Endothelial cell of umbilical vein (primary cell): ENCODE results near the gene LCN12. TPM values are rescaled to one million over a fixed set of nuclear protein-coding genes. Genes with fewer than 3 reads are reported as not detected.

Experiments
- BruUV-seq: library from RNA; stranded (reverse); fragments of 400-500 nt; replicated peaks from 2 replicates; lab custom pipeline; 2021; lab: Mats Ljungman, UMichigan
- CTCF ChIA-PET: fragments of 300-600, 350-600 bp; sonication (Branson Sonifier 250); formaldehyde crosslinking; loops from one replicate; lab custom pipeline; 2021; ENCODE audit warnings: antibody characterized with exemption, inconsistent platforms; lab: Charles Lee
- POLR2A ChIA-PET: fragments of 300-600, 350-600 bp; sonication (Branson Sonifier 250); formaldehyde crosslinking; loops from one replicate; lab custom pipeline; 2021; ENCODE audit warnings: antibody characterized with exemption, inconsistent platforms; lab: Charles Lee
- DNase-seq: peaks from one replicate; pipeline ENCODE4 v3.0.0-alpha.2; 2011; ENCODE audit warnings: low read depth, low spot score
- FAIRE-seq: peaks from 2 replicates; lab custom pipeline; 2011; peaks lifted over from hg19 to GRCh38; lab: Jason Lieb, UNC
- H2AFZ ChIP-seq: 2 replicates; pipeline ENCODE4 v1.6.0; 2012; ENCODE audit warnings: low read depth, low read length, control low read depth, inconsistent platforms
- H3K27ac ChIP-seq: 2 replicates; pipeline ENCODE4 v1.5.1; 2011; ENCODE audit warnings: low read depth, mild to moderate bottlenecking, control low read depth, low read length, moderate library complexity; ENCODE audit not compliant: insufficient read depth
- H3K27me3 ChIP-seq, 2 experiments: 2 replicates each; pipeline versions ENCODE4 v1.6.0 to v1.6.1; 2011; ENCODE audit warnings: low read length in 2 of 2, mixed read lengths in 1 of 2; ENCODE audit not compliant: control insufficient read depth in 2 of 2, insufficient read depth in 2 of 2
- H3K36me3 ChIP-seq, 2 experiments: 2 replicates in 1 of 2; 3 replicates in 1 of 2; pipeline ENCODE4 v1.5.1; 2011; ENCODE audit warnings: low read length in 2 of 2, mild to moderate bottlenecking in 1 of 2, moderate library complexity in 1 of 2; ENCODE audit not compliant: control insufficient read depth in 2 of 2, insufficient read depth in 2 of 2; ENCODE audit errors: extremely low read depth in 1 of 2
- H3K4me1 ChIP-seq: 3 replicates; pipeline ENCODE4 v1.5.1; 2011; ENCODE audit warnings: mild to moderate bottlenecking, low read length; ENCODE audit not compliant: control insufficient read depth, insufficient read depth; ENCODE audit errors: extremely low read depth
- H3K4me2 ChIP-seq: 2 replicates; pipeline ENCODE4 v1.6.1; 2011; ENCODE audit warnings: low read length, control low read depth, mixed read lengths; ENCODE audit not compliant: insufficient read depth
- H3K4me3 ChIP-seq, 3 experiments: fragments of 200-600 bp in 1 of 3; sonication (generic), shearing (Covaris generic) in 1 of 3; replicated peaks in 1 of 3; 2 replicates each; pipeline ENCODE4 v1.5.1; 2011 to 2016; ENCODE audit warnings: control low read depth in 3 of 3, low read length in 3 of 3, mild to moderate bottlenecking in 2 of 3, inconsistent platforms in 1 of 3, low read depth in 1 of 3, moderate library complexity in 1 of 3; ENCODE audit not compliant: insufficient read depth in 1 of 3
- H3K79me2 ChIP-seq: 2 replicates; pipeline ENCODE4 v1.6.0; 2012; ENCODE audit warnings: low read length, inconsistent platforms; ENCODE audit not compliant: control insufficient read depth, insufficient read depth
- H3K9ac ChIP-seq: replicated peaks from 2 replicates; pipeline ENCODE3; 2011; ENCODE audit warnings: low read length, control low read depth; ENCODE audit not compliant: insufficient read depth; ENCODE audit errors: extremely low read depth
- H3K9me1 ChIP-seq: replicated peaks from 3 replicates; pipeline ENCODE4 v1.6.0; 2011; ENCODE audit warnings: mild to moderate bottlenecking, low read length; ENCODE audit not compliant: control insufficient read depth, insufficient read depth; ENCODE audit errors: extremely low read depth
- H3K9me3 ChIP-seq: replicated peaks from 2 replicates; pipeline ENCODE4 v1.5.1; 2012; ENCODE audit warnings: low read length, inconsistent platforms; ENCODE audit not compliant: control insufficient read depth, insufficient read depth
- H4K20me1 ChIP-seq: replicated peaks from 2 replicates; pipeline ENCODE3; 2011; ENCODE audit warnings: mild to moderate bottlenecking, low read length; ENCODE audit not compliant: control insufficient read depth, insufficient read depth; ENCODE audit errors: extremely low read depth
- CTCF ChIP-seq, 2 donors: IDR thresholded peaks; 1 replicate in 1 of 2; 2 replicates in 1 of 2; pipeline ENCODE4 v1.5.1; 2011; ENCODE audit warnings: low read length in 2 of 2, mild to moderate bottlenecking in 2 of 2, moderate library complexity in 2 of 2, control low read depth in 1 of 2, inconsistent platforms in 1 of 2, low read depth in 1 of 2; ENCODE audit not compliant: insufficient read depth in 1 of 2; ENCODE audit errors: extremely low read depth in 1 of 2
- EZH2 ChIP-seq: IDR thresholded peaks from 2 replicates; pipeline ENCODE4 v1.6.1; 2012; ENCODE audit warnings: borderline replicate concordance, low read depth, mild to moderate bottlenecking, moderate library complexity, low read length, inconsistent platforms; ENCODE audit not compliant: severe bottlenecking
- FOS ChIP-seq: IDR thresholded peaks from 2 replicates; pipeline ENCODE4 v1.6.1; 2011; ENCODE audit warnings: mild to moderate bottlenecking, low read length, moderate library complexity, borderline replicate concordance; ENCODE audit not compliant: insufficient read depth
- GATA2 ChIP-seq: IDR thresholded peaks from 2 replicates; pipeline ENCODE4 v1.7.0; 2011; ENCODE audit warnings: low read depth, mild to moderate bottlenecking, moderate library complexity, mixed read lengths, low read length; ENCODE audit not compliant: insufficient read length, insufficient read depth
- JUN ChIP-seq: IDR thresholded peaks from 2 replicates; pipeline ENCODE4 v1.6.1; 2011; ENCODE audit warnings: borderline replicate concordance, low read depth; ENCODE audit not compliant: insufficient read length, insufficient read depth
- MAX ChIP-seq: IDR thresholded peaks from 2 replicates; pipeline ENCODE4 v1.6.1; 2011; ENCODE audit not compliant: insufficient read depth, insufficient read length
- MYC ChIP-seq: IDR thresholded peaks from one replicate; pipeline ENCODE4 v1.6.1; 2011; ENCODE audit warnings: mild to moderate bottlenecking, low read depth, low read length
- POLR2A ChIP-seq: IDR thresholded peaks from 2 replicates; pipeline ENCODE4 v1.6.1; 2012; ENCODE audit warnings: low read depth, mild to moderate bottlenecking, control low read depth, low read length
- POLR2AphosphoS5 ChIP-seq: IDR thresholded peaks from 2 replicates; pipeline ENCODE4 v1.6.1; 2012; ENCODE audit warnings: low read depth, mild to moderate bottlenecking, control low read depth, low read length, moderate library complexity; ENCODE audit not compliant: insufficient read depth
- dilution Hi-C: fragments of 300-500 bp; cut with MboI; formaldehyde crosslinking; loops from one replicate; pipeline ENCODE4 v1.15.0; 2019; ENCODE audit warnings: low sequenced_read_pairs; ENCODE audit not compliant: extremely low pct_ligation_motif_present
- intact Hi-C: fragments of 100-400 bp; cut with micrococcal nuclease; formaldehyde crosslinking; loops from one replicate; pipeline ENCODE4 v1.10.0; 2022
- polyA plus RNA-seq, 4 experiments: library from polyadenylated mRNA; depleted of rRNA in 3 of 4; stranded (reverse) in 3 of 4; unstranded in 1 of 4; fragments of >200 nt; gene quantifications; 2 replicates each; pipeline versions ENCODE4 v1.2.1 to v1.2.3, GENCODE V29; 2011 to 2012; ENCODE audit warnings: missing spikeins in 1 of 4
- total RNA-seq: library from RNA; stranded (reverse); gene quantifications from 2 replicates; pipeline ENCODE4 v1.2.3, GENCODE V29; 2021

LCN12 gene
- total and polyA plus RNA-seq, 2 donors (not counting 3 experiments of a cell fraction or from before 2014, with no cell fraction given), result 0.35 to 0.52 TPM

- intact Hi-C loops (no loop called here), dilution Hi-C loops (no loop called here)
- H3K9ac ChIP-seq, result no peak overlapping the region
- no peak overlapping the region for H3K4me2 ChIP-seq
- H3K27ac ChIP-seq, result peak overlapping the region; percentile 15
- H3K36me3 ChIP-seq, result no peaks in the 10 kb centered on the region
- CTCF ChIA-PET, result interaction anchor here (0.6 kb wide), 1 partner anchor 15 kb away, joined by 3 read pairs; the partner anchor contains the start of gene CLIC3
- no peaks in the 10 kb centered on the region for H3K9me1 ChIP-seq
- FAIRE-seq (no peak), DNase-seq (no peak)
- no peaks in the 10 kb centered on the region for H3K79me2 ChIP-seq
- no peak overlapping the region for H2AFZ ChIP-seq
- no peaks in the 10 kb centered on the region for H4K20me1 ChIP-seq
- TF ChIP-seq FOS, result no peak
- no peak for TF ChIP-seq JUN
- TF ChIP-seq MAX, result no peak
- no peak for TF ChIP-seq EZH2
- no peak for TF ChIP-seq POLR2A
- TF ChIP-seq POLR2AphosphoS5, result no peak
- TF ChIP-seq CTCF (IDR thresholded peaks at IDR 0.05; ENCODE audit: extremely low read depth in 1 of 2, insufficient read depth in 1 of 2, low read depth in 1 of 2, low read length in 2 of 2), result no peak
- TF ChIP-seq GATA2, result no peak
- TF ChIP-seq MYC, result no peak
- no peak overlapping the region for H3K4me3 ChIP-seq
- H3K27me3 ChIP-seq, result peaks cover 3 to 9% of the 10 kb centered on the region in 2 experiments
- BruUV-seq, result no TSS peak
- H3K4me1 ChIP-seq, result peaks cover 4% of the 10 kb centered on the region
- POLR2A ChIA-PET, result no interaction called here
- H3K9me3 ChIP-seq, result no peaks in the 10 kb centered on the region
Observed at GRCh38 chr9:136980669-136981478, 28.8 kb downstream of the LCN12 start.
